Omental fat pad (tissue), 4 donors: ENCODE data around the gene SUPT20H. TPM values are rescaled to one million over a fixed set of nuclear protein-coding genes. Genes with fewer than 3 reads are reported as not detected.

Experiments
- ATAC-seq: fragments of 150-250 bp; one replicate; pipeline ENCODE4 v1.9.1; 2016; ENCODE audit warnings: mild to moderate bottlenecking, moderate library complexity; ENCODE audit not compliant: low FRiP score
- DNase-seq: peaks from one replicate; pipeline ENCODE4 v3.0.0-alpha.2; 2019; ENCODE audit warnings: low spot score
- total RNA-seq, 4 donors: library from RNA; depleted of rRNA; stranded (reverse); fragments of >200 nt; gene quantifications; one replicate each; pipeline ENCODE4 v1.1.0, GENCODE V29; 2016
- TF ChIP-seq, protein P1 (sequence below), 3 donors: fragments of 450-650 bp; IDR thresholded peaks; one replicate each; pipeline ENCODE4 v1.5.1; 2016 to 2017; ENCODE audit warnings: antibody characterized with exemption in 3 of 3, mild to moderate bottlenecking in 3 of 3, moderate library complexity in 2 of 3

The SUPT20H gene
- total RNA-seq, 4 donors from 2014 or later: 19.5 to 57.5 (median 31.8) TPM

GRCh38 chr13:36973621-36974295 lies 85.7 kb downstream of the SUPT20H start:
- DNase-seq: no peak
- no peak for ATAC-seq
- TF ChIP-seq, protein P1, sequence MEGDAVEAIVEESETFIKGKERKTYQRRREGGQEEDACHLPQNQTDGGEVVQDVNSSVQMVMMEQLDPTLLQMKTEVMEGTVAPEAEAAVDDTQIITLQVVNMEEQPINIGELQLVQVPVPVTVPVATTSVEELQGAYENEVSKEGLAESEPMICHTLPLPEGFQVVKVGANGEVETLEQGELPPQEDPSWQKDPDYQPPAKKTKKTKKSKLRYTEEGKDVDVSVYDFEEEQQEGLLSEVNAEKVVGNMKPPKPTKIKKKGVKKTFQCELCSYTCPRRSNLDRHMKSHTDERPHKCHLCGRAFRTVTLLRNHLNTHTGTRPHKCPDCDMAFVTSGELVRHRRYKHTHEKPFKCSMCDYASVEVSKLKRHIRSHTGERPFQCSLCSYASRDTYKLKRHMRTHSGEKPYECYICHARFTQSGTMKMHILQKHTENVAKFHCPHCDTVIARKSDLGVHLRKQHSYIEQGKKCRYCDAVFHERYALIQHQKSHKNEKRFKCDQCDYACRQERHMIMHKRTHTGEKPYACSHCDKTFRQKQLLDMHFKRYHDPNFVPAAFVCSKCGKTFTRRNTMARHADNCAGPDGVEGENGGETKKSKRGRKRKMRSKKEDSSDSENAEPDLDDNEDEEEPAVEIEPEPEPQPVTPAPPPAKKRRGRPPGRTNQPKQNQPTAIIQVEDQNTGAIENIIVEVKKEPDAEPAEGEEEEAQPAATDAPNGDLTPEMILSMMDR (IDR thresholded peaks at IDR 0.05): no peak

DNA sequence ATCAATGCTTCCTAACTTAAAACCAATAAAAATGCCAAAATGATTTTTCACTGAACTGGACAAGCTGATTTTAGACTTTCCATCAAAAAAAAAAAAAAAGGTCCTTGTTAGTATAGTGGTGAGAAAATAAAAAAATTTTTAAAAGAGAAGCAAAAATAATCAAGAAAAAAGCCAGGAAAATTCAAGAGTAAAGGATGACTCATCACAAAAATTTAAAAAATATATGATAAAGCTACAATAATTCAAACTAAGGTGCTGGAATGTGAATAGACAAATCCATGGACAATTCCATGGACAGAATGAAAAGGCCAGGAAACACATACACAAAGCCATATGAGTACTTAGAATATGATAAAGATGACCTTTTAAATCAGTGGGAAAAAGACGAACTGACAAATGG lies 86.5 kb downstream of the SUPT20H start:
- TF ChIP-seq, protein P1 (IDR thresholded peaks at IDR 0.05): no peak
- DNase-seq (no peak), ATAC-seq (no peak)

DNA sequence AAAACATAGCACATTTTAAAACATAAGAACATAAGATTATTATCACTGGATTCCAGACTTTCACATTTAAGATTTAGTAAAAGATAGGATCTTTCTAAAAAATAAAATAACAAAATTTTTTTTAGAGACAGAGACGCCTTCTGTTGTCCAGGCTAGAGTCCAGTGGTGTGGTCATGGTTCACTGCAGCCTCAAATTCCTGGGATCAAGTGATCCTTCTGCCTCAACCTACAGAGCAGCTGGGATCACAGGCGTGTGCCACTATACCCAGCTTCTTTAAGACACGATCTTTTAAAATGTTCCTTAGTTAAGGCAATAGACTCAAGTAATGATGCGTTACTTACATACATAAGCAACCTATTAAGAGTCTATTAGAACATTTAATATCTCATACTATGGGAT lies 93.1 kb downstream of the SUPT20H start:
- DNase-seq: no peak
- no peak for ATAC-seq
- TF ChIP-seq, protein P1 (IDR thresholded peaks at IDR 0.05): no peak

DNA sequence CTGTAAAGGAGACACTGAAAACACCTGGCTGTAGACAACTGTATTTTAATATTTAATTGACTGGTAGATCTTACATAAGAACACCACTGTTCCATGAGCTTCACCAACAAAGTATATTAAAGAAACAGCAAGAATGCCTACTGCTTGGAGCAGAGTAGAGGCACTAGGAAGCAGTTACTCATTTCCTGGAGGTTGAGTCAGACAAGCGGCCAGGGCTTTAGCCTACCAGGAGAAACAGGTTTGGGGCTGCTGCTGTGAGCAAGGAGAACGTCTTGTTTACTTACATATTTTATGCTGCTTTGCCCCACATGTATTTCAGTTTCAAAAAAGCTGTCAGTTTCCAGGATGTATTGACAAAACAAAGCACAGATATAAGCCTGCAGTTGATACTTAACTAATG lies 93.7 kb downstream of the SUPT20H start:
- TF ChIP-seq, protein P1 (IDR thresholded peaks at IDR 0.05): no peak
- no peak for DNase-seq
- ATAC-seq: no peak

- ATAC-seq (no peak), DNase-seq (no peak)
- TF ChIP-seq, protein P1 (IDR thresholded peaks at IDR 0.05): no peak
Observed at GRCh38 chr13:36959456-36960116, 99.9 kb downstream of the SUPT20H start.

Other genes with a start within 250 kb of the SUPT20H start
- gene RFXAP, start 240.5 kb downstream of the SUPT20H start, total RNA-seq: 1 to 10 TPM; 2.2 to 5.2 (median 3.9) TPM
- 10 to 100 TPM in 1 of 4 donors, 1 to 10 TPM in 3; 5.9 to 22.9 (median 8.2) TPM for gene SMAD9, start 139.4 kb downstream of the SUPT20H start, total RNA-seq
- gene ALG5, start 60.3 kb downstream of the SUPT20H start, total RNA-seq: 10 to 100 TPM; 21.0 to 41.3 (median 29.4) TPM
- gene EXOSC8, start 58.9 kb downstream of the SUPT20H start, total RNA-seq: 10 to 100 TPM; 17.2 to 26.8 (median 20.9) TPM
- gene CSNK1A1L, start 46.0 kb upstream of the SUPT20H start, total RNA-seq: not detected